Measurements from ENCODE around the gene TMPRSS11A. TPM values are rescaled to one million over a fixed set of nuclear protein-coding genes. Genes with fewer than 3 reads are reported as not detected.

Gene TMPRSS11A
- total RNA-seq, 1 donor from 2014 or later, result not detected

DNA sequence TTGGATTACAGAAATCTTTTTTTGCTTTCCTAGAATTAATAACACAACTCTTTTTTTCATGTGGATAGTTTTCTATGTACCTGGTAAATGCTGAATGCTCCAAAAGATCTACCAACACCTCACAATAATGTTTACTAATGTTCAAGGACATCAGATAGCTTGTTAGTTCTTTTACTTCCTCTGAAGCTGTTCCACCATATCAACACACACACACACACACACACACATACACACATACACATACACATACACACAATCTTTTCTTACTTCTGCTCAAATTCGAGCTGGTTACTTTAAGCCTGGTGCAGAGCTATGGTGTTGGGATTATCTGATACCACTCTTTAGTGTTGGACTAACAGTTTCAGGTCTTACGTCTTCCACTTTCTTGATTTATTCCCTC lies 51.2 kb downstream of the TMPRSS11A start:
- DNase-seq (ENCODE audit: low spot score), result no peak

DNA sequence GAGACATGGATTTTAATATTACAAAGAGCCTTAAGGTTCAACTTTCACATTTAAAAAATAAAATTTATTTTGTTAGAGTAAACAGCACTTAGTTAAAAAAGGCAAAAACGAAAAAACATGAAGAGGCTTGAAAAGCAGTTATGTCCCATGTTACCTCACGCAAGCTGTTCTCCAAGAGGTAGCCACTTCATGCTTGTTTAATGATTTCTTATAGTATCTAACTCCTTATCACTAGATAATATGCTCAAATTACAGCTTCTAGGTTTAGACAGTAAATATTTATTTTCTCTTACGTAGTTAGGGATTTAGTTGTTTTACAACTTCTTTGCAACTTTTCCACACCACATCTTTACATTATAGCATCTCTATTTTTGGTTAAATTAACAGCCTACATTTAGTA lies 51.7 kb downstream of the TMPRSS11A start:
- no peak for DNase-seq (ENCODE audit: low spot score)

DNA sequence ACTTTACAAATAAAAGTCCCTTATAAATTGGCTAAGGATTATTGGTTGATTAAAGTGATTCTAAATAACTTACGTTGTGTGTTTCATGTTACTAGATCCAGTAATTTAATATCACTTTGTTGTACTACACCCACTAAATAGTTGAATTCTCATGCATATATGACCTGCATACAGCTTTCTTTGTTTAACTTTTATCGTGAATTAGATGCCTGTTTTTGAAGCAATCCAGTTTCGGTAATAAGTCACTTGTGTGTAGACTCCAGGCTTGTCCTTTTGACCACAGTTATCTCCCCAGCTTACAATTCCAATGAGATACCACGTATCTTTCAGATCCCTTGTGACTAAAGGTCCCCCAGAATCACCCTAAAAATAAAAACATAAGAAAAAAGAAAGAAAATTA lies 52.2 kb downstream of the TMPRSS11A start:
- DNase-seq (ENCODE audit: low spot score), result no peak

DNA sequence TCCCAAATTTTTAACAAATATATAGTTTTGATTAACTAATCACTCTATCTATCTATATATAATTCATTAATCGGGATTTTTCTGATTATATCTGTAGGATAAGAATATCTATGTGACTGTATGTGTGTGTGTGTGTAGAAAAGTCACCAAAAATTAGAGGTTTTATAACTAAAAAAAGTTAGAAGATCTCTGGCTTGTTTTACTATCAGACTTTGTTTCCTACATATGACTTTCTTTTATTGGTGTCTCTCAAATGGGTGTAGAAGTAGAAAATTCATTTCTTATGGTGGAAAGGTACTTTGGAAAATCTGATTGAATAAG lies 52.7 kb downstream of the TMPRSS11A start:
- no peak for DNase-seq (ENCODE audit: low spot score)

DNA sequence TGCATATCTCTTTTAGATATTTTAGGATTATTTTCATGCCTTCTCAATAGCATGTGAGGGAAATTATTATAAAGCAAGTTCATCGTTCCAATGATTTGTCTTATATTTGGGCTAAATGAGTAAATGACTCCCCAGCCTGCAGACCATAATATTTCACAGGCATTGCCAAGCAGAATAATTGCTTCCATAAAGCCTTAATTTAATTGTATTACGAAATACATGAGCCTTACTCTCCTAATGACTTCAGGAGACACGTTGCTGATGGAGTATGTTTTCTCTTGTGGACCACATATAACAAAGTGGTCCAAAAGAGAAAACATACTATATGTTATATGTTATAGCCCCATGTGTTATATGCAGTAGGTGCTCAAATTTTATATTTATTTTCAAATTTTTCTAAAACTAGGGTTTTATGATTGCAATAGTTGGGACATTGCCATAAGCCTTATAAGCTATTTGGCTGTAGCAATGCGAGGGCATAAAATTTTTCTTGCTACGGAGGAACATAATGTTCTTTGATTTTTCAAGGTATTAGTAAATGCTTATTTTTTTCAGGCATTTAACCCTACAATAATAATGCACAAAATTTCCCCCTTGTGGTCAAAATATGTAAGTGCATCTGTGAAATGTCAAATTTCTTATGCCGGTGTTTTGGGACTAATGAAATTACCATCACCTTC lies 53.2 kb downstream of the TMPRSS11A start:
- DNase-seq (ENCODE audit: low spot score), result no peak

DNA sequence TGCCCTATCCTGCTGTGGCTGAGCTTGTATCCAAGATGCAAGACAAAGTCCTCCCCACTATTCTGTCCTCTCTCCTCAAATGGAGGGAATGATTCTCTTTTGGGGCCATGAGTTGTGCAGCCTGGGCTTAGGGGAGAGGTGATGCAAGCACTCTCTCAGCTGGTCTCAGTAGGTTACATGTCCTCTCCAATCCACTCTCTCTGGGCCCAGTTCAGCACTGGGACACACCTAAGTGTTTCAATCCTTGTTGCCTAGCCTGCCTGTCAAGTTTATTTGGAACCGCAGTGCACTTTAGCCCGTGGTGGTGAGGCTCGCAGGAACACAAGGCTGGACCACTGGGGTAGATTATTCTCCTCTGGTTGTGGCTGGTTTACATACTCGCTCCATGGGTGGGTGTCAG lies 55.6 kb downstream of the TMPRSS11A start:
- DNase-seq (ENCODE audit: low spot score), result no peak

DNA sequence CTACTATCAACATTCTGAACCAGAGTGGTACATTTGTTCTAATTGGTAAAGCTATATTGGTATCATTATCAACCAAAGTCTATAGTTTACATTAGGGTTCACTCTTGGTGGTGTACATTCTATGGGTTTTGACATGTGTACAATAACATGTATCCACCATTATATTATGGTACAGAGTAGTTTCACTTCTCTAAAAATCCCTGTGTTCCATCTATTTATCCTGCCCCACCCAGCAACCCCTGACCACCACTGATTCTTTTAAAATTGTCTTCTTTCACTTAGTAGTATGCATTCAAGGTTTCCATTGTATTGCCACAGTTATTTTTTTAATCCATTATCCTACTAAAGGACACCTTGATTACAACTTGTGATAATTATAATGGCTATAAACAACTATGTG lies 64.2 kb downstream of the TMPRSS11A start:
- no peak for DNase-seq (ENCODE audit: low spot score)

DNA sequence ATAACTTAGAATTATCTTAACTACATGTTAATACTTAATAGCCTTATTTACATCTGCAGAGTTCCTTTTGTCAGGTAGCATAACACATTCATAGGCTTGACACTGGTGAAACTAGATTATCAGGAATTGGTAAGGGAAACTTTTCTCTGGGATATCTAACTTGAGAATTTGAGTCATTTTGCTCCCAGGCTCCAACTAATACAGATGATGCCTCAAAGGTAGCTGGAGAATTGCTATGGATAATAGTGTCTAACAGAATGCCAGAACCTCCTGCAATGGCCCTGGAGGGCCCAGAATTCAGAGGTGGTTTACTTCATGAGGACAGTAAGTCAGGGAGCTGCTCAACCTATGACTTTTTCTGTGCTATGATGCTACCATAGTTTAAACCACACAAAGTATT lies 65.6 kb downstream of the TMPRSS11A start:
- no peak for DNase-seq (ENCODE audit: low spot score)

DNA sequence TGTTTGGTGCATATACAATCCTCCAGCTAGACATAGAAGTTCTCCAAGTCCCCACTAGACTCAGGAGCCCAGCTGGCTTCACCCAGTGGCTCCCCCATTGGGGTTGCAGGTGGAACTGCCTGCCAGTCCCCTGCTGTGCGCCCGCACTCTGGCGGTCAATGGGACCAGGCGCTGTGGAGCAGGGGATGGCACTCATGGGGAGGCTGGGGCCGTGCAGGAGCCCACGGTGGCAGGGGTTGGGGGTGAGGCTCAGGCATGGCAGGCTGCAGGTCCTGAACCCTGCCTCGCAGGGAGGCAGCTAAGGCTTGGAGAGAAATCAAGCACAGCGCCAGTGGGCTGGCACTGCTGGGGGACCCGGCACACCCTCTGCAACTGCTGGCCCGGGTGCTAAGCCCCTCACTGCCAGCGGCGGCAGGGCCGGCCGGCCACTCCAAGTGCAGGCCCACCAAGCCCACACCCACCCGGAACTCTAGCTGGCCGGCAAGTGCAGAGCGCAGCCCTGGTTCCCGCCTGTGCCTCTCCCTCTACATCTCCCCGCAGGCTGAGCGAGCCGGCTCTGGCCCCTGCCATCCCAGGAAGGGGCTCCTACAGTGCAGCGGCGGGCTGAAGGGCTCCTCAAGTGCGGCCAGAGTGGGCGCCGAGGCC lies 66.8 kb downstream of the TMPRSS11A start:
- DNase-seq (ENCODE audit: low spot score), result no peak

DNA sequence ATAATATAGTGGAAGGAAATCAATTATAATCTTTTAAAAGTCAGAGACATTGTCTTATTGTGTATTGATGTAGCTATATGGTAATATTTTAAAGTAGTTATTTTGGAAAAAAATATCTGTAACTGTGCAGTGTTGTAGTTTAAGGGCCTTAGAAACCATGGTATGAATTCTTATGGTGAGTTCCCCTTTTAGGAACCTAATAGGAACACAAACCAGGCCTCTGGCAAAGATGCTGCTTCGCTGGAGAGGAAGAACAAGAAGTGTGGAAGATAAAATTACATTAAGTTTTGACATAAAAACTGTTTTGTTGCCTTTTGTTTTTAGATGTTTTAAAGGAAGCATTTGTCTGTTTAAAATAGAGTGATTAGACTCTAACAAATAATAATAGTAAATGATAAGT lies 68.6 kb downstream of the TMPRSS11A start:
- no peak for DNase-seq (ENCODE audit: low spot score)

DNA sequence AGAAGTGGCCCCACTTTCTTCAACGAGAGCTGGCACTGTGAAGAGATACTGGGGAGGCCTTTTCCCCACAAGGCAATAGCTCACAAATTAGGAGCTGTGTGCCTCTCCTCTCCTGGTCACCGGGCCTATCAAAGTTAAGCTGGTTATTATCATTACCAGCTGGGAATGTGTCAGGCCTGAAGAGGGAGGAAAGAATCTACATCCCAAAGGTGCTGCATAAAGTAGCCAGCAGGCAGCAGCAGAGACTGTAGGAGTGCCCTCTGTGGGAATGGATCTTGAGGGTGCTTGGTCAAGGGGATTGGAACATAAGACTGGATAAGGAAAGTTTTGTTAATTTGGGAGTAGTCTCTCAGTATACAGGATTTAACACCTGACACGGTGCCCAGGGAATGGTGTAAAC lies 70.4 kb downstream of the TMPRSS11A start:
- no peak for DNase-seq (ENCODE audit: low spot score)

DNA sequence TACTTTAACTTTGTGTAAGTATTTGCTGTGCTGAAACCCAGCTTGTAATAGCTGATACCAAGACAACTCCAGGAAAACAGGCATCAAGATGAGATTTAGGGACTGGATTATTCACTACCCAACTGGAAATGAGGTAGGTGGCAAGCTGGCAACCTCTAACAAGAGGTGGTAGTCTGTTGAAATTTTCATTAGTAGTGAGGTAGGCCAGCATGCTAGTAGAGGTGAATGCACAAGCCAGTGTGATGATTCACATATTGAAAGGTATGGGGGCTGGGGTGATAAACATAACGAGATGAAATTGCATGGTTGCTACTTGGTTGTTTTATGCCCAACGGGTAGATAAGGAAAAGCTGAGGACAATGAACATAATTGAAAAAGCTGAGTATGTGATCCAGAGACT lies 71.0 kb downstream of the TMPRSS11A start:
- DNase-seq (ENCODE audit: low spot score), result no peak

DNA sequence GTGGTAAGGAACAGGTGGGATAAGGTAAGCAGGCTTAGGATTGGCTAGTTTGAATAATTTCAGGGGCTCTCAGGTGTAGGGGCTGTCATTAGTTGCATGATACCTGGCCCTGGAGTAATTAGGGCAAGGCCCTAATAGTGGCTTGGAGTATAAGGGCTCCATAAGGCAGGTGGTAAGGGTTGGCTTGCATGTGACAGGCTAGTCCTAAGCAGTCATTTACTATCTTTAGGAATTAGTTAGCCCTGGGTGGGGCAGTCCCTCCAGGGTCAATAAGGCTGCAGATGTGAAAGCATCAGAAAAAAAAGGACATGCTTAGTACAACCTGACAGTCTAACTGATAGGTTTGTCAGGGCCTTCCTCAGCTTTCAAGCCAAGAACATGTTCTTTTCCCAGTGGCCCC lies 71.6 kb downstream of the TMPRSS11A start:
- DNase-seq (ENCODE audit: low spot score), result no peak

DNA sequence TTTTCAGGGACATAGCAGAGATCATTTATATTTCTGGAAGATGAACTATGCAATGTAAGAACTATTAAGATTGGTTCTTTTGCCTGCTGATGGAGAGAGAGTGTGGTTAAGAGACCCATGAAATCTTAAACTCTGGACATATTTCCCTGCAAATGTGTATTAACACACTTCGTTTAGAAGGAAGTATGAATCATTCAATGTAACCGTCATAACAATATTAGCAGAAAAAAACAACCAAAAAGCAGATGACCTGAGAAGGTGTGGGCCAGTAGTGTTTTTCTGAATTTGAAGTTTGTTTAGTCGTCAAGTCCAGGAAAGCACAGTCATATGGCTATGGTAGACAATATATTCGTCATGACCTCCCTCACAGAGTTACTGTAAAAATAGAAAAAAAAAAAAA lies 77.0 kb downstream of the TMPRSS11A start:
- no peak for DNase-seq (ENCODE audit: low spot score)

DNA sequence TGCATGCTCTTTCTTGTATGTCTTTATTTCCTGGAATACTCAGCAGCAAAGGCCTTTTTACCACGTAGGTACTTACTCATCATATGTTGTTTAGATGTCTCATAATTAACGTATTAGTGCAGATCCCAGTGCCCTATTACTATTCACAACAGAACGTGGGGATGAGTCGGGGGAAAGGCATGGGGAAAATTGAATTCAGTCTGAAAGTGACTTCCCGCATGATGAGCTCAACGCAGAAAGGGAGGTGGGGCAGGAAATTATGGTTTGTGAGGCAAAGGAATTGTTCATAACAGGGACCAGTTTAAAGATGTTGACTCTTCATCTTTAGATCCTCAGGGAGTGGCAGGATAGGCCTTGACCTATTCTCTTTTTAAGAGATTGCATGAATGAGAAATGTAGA lies 77.5 kb downstream of the TMPRSS11A start:
- DNase-seq (ENCODE audit: low spot score), result no peak

DNA sequence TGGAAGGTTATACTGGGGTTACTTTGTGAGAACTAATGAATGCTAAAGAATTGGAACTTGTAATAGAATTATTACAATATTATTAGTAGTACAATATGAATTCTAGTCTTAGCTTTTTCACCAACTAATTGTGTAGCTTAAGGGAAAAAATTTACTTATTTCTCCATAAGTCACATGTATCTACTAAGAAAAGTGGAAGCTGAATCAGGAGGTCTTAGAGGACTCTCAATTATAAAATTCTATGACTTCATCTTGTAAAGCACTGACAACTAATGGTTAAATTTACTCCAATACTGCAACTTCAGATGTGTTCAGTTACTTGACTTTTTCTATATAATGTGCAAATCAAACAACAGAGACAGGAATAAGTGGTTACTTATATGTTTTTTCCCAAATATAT lies 78.6 kb downstream of the TMPRSS11A start:
- no peak for DNase-seq (ENCODE audit: low spot score)

DNA sequence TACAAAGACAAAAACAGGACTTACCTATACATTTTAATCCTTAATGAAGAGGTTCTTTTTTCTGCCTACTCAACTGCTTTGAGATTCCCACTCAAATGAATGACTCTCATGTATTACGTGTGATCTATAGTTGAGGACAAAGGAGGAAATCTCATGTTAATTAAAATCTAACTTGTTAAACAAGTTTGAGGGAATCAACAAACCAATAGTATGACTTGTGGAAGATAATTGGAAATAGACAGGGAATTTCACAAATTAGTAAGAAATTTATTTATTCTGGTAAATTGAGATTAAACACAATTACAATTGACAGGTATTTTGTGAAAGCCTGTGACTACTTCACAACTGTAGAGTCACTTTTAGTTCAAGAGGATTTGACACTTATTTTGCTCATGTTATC lies 79.4 kb downstream of the TMPRSS11A start, which contains the start of gene TMPRSS11D:
Gene TMPRSS11D (minus strand): TSS at position 101 of the 400 bp plus-strand sequence. CDS start 69 bp downstream, at position 32.
- no peak for DNase-seq (ENCODE audit: low spot score)

DNA sequence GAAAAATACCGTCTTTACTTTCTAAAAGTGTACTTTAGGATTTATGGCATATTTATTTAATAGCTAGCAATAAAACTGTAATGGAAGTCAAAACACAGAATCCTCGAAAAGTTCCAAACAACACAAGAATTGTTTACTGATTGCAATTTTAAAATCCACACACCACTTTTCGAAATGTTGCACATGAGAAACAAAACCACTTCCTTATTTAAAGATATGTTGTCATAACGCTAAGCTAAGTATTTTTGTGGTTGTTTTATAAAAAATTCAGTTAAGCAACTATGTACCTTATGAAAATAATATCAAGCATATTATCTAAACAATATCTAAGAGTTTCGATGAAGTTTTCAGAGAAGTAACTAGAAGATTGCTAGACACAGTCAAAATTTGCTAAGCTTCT lies 79.8 kb downstream of the TMPRSS11A start:
- no peak for DNase-seq (ENCODE audit: low spot score)

DNA sequence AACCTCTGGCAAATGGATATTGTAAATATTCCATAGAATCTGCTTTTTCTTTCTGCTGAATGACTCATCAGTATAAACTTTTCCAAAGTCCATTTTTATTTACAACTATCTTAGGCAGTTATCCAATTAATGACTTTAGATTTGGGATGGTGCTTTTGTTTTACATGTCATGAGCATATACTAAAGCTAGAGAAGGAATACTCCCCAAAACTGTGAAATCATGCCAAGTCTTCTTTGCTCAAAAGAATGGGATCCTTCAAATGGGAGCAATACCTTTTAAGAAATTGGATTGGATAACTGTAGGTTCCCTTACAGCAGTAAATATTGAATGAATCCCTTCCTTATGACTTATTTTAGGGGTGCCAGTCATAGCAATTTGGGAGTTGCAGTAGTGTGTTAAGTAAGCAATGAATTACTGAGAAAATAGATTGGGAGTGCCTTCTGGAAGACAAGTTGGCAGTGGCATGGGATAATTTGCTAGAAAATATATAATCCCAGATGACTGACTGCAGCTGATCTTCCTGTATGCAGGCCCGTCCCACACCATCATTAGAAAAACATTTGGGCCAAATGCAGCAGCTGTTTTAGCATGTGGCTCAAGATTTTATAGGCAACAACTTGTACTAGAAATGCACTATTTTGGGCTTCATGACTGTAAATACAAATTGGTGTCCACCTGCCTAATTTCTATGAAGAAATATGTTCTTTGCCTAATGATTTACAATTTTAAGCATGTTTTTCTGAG lies 82.3 kb downstream of the TMPRSS11A start:
- no peak for DNase-seq (ENCODE audit: low spot score)

DNA sequence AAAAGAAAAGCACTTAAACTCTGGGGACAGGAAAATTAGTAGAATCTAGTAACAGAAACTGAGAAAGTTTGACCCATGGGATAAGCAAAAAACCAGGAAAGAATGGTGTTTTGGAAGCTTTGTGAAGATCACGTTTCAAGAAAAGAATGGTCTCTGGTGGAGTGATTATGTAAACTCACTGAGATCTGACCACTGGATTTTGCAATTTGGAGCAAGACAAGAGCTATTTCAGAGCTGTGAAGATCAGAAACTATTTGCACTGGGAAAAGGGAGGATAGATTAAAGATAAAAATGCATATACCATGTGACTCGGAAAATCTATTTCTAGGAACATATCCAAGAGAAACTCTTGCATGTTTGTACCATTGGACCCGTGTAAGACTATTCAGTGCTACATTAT lies 83.8 kb downstream of the TMPRSS11A start:
- DNase-seq (ENCODE audit: low spot score), result no peak

DNA sequence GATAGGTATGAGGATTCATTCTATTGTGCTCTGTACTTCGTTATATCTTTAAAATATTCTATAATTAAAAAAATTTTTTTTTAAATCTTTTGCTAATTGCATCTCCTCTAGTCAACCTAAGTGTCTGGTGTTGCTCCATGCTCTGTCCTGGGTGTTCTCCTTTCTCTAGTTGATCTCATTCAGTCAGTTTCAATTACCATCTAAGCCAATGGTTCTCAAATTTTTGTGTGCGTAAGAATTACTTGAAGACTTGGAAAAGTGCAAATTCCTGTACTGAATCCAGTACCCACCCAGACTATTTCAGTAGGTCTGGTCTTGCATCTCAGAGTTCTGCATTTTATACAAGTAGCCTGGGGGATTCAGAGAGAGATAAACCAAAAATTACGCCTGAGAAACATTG lies 86.2 kb downstream of the TMPRSS11A start:
- DNase-seq (ENCODE audit: low spot score), result no peak

DNA sequence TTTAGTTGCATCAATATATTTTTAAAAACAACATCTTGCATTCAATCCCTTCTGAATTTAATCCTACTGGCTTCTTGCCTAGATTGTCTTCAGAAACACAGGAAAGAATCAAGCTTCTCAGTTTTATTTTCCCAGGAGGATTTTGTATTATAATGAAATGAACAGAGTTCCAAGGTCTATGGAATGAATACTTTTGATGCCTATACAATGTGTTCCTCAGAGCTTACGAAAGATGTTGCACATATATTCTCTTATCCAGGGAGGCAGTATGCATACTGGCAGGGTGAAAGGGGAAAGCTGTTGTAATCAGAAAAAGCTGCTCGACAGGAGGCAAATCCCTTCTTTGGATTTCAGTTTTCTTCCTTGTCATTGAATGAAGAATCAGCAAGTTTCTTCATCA lies 88.3 kb downstream of the TMPRSS11A start:
- no peak for DNase-seq (ENCODE audit: low spot score)

DNA sequence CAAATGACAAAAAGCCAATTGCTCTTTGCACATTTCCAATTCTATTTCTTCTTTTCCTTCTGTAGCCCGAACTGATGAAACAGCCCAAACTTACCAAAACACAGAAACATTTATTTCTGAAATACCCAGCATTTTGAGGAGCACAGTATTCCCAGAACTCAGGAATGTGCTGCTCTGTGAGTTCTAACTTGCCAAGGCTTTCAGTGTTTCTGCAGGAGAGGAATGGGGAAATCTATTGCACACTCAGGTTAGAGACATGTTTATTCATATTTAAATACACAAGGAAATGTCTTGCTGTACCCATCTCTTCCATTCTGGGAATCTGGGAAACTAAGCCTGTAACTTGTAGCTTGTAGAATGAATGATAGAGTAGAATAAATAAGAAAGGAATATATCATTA lies 90.2 kb downstream of the TMPRSS11A start:
- DNase-seq (ENCODE audit: low spot score), result no peak
